Measurements from ENCODE around the gene NELL2. TPM values are rescaled to one million over a fixed set of nuclear protein-coding genes. Genes with fewer than 3 reads are reported as not detected.

NELL2 gene
- polyA plus RNA-seq, 12 donors, result 0.82 to 20.8 (median 1.8) TPM; not detected in 1

DNA sequence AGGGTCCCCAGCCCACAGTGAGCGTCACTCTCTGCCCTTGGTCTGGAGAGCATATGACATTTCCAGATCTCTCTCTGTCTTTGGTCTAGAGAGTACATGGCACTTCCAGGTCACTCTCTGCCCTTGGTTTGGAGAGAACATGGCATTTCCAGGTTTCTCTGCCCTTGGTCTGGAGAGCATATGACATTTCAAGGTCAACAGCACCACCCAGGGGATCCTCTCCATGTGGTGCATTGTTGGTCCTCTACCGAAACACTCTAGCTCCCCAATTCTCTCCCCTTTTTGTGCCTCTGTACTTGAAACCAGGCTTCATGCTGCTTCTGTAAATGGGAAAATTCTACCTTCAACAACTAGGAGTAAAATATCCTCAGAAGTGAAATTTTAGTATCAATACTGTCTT is 399.4 kb downstream of the NELL2 start:
- DNase-seq, result no peak

DNA sequence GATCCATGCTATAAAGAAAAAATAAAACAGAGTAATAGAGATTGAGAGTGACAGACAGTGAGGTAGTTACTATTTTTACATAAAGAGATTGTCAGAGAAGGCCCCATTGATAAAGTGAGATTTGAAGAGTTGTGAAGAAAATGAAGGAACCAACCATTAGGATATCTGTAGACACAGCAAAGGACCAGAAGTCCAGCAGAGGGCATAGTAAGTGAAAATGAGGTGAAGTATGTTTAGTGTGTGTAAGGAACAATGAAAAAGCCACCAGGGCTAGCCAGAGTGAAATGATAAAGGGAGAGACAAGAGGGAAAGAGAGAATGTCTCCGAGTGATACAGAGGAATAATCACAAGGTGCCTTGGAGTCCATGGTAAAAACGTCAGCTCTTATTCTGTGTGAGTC is 411.0 kb downstream of the NELL2 start:
- DNase-seq, result no peak

DNA sequence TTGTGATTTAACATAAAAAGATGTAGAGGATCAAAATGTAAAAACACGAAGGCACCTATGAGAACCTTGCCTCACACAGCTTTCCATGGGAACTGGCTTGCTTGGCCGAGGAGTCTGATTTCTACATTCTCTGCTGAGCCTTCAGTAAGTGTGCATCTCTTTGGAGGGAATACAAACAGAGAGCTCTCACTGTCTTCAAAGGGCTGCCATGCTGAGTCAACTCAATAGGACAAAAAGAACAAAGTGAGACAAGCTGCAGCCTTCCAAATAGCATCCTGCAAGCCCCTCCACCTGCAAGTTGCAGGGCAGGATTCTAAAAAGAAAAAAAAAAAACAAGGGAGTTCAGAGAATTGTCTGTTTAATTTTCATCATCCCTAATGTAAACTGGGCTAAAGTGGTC is 411.9 kb downstream of the NELL2 start:
- DNase-seq, result no peak

DNA sequence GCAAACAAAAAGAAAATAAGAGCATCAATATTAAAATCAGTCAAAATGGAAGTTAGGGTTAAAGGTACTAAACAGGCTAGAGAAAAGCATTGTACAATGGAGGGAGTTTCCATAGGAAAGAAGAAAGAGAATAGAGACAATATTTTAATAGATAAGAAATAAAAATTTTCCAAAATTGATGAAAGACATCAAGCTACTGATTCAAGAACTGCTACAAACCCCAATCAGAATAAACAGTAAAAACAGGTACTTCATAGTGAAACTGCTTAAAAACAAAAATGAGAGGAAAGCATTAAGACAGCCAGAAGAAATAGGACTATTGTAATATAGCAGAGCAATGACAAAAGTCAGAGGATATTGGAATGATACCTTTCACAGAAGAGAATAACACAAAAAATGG is 413.4 kb downstream of the NELL2 start:
- no peak for DNase-seq

DNA sequence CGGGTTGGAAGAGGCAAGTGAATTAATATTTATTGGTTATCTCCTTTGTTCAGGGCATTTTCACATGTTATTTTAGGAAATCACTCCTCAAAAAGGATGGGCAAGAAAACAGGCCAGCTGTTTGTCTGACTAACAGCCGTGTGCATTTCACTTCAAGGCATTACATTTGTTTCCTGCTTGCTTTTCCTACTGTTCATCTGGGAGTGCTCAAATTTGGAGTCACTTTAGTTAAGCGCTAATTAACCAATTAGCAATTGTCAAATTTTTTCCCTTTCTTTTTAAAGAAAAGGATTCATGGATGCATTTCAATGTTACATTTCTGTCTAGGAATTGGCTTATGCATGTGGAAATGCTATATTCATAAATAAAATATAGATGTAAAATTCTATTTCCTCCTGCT is 415.9 kb downstream of the NELL2 start:
- DNase-seq, result no peak

DNA sequence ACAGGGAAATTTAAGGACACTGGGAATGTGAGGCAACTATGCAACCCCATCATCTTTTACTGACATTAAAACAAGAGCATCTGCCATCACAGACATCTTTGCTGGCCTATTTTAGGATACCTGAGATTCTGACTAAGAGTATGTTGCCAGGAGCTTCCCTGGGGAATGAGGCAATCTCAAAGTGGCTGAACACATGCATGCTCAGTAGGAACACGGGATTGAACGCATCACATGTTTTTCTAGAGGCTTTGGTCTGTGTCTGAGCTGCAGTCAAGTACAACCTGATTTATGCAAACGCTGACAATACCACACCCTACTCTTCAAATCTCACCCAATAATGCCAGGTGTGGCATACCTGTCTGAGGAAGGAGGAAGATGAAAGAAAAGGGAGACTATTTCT is 416.5 kb downstream of the NELL2 start:
- no peak for DNase-seq

Other genes with a start within 250 kb of the NELL2 start
- gene DBX2, start 174.8 kb upstream of the NELL2 start, polyA plus RNA-seq (ENCODE audit: insufficient read length in 12 of 12), result under 1 TPM in 10 of 12 donors, not detected in 2; 0.07 to 0.44 (median 0.20) TPM

Measured in muscle of arm (tissue), 12 donors.